ENCODE measurements around the gene RNF103.
"Not testable (repeated sequence)": the region's sequence is repeated elsewhere in the genome, so short reads cannot be mapped to it uniquely, and the experiment has no call there.

The RNF103 gene

GRCh38 chr2:86628091-86628522, 4.4 kb upstream of the RNF103 start:
- H3K4me3 ChIP-seq, result no peak overlapping the region
- H3K27ac ChIP-seq, result no peak overlapping the region

GRCh38 chr2:86627550-86627949, 3.9 kb upstream of the RNF103 start:
- Histone ChIP-seq H3K4me3 (no peak overlapping the region), H3K27ac (no peak overlapping the region)

- Histone ChIP-seq H3K4me3 (no peak overlapping the region), H3K27ac (no peak overlapping the region)
Observed at GRCh38 chr2:86625096-86625495, 1.4 kb upstream of the RNF103 start.

- peak overlapping the region; percentile 56 to 87 (median 67) for H3K4me3 ChIP-seq
Observed at GRCh38 chr2:86624267-86624547, 542 bp upstream of the RNF103 start.

GRCh38 chr2:86623043-86623493, 597 bp downstream of the RNF103 start:
- Histone ChIP-seq H3K27ac (peak overlapping the region; percentile 40 to 99 (median 96)), H3K4me3 (peak overlapping the region; percentile 56 to 87 (median 67))

More at GRCh38 chr2:86624267-86624547, 542 bp upstream of the RNF103 start:
- H3K27ac ChIP-seq, result peak overlapping the region in 20 of 21 experiments; percentile 89 to 99 (median 96)

GRCh38 chr2:86622519-86623042, 1.1 kb downstream of the RNF103 start:
- Histone ChIP-seq H3K4me3 (peak overlapping the region; percentile 56 to 87 (median 67)), H3K27ac (peak overlapping the region; percentile 40 to 99 (median 96))

- Histone ChIP-seq H3K4me3 (peak overlapping the region; percentile 56 to 87 (median 67)), H3K27ac (peak overlapping the region in 6 of 21 experiments; percentile 91 to 99 (median 97))
Observed at GRCh38 chr2:86621280-86621943, 2.3 kb downstream of the RNF103 start.

GRCh38 chr2:86617738-86618137, 5.9 kb downstream of the RNF103 start:
- Histone ChIP-seq H3K27ac (no peak overlapping the region), H3K4me3 (no peak overlapping the region)

- no peak overlapping the region for H3K4me3 ChIP-seq
- no peak overlapping the region for H3K27ac ChIP-seq
Observed at GRCh38 chr2:86617153-86617552, 6.5 kb downstream of the RNF103 start.

- Histone ChIP-seq H3K4me3 (no peak overlapping the region), H3K27ac (no peak overlapping the region)
Observed at GRCh38 chr2:86616502-86616901, 7.2 kb downstream of the RNF103 start.

- no peak overlapping the region for H3K27ac ChIP-seq
Observed at GRCh38 chr2:86615596-86615995, 8.1 kb downstream of the RNF103 start.

GRCh38 chr2:86613515-86613914, 10.2 kb downstream of the RNF103 start:
- no peak overlapping the region for H3K4me3 ChIP-seq
- H3K27ac ChIP-seq, result no peak overlapping the region

More at GRCh38 chr2:86615596-86615995, 8.1 kb downstream of the RNF103 start:
- H3K4me3 ChIP-seq, result no peak overlapping the region

- Histone ChIP-seq H3K4me3 (no peak overlapping the region), H3K27ac (no peak overlapping the region)
Observed at GRCh38 chr2:86610871-86611270, 12.8 kb downstream of the RNF103 start.

- Histone ChIP-seq H3K4me3 (no peak overlapping the region), H3K27ac (no peak overlapping the region)
Observed at GRCh38 chr2:86608832-86609410, 14.7 kb downstream of the RNF103 start.

- Histone ChIP-seq H3K4me3 (no peak overlapping the region), H3K27ac (no peak overlapping the region)
Observed at GRCh38 chr2:86603905-86604304, 19.8 kb downstream of the RNF103 start.

- Histone ChIP-seq H3K27ac (peak overlapping the region in 1 of 21 experiments; percentile 50), H3K4me3 (no peak overlapping the region)
Observed at GRCh38 chr2:86598966-86599365, 24.7 kb downstream of the RNF103 start.

GRCh38 chr2:86596118-86596517, 27.5 kb downstream of the RNF103 start:
- no peak overlapping the region for H3K27ac ChIP-seq

GRCh38 chr2:86593266-86593665, 30.4 kb downstream of the RNF103 start:
- Histone ChIP-seq H3K4me3 (no peak overlapping the region), H3K27ac (no peak overlapping the region)

More at GRCh38 chr2:86596118-86596517, 27.5 kb downstream of the RNF103 start:
- no peak overlapping the region for H3K4me3 ChIP-seq

GRCh38 chr2:86592547-86593230, 31.0 kb downstream of the RNF103 start:
- Histone ChIP-seq H3K27ac (no peak overlapping the region), H3K4me3 (no peak overlapping the region)

GRCh38 chr2:86589701-86590100, 34.0 kb downstream of the RNF103 start:
- not testable (repeated sequence) for H3K4me3 ChIP-seq, H3K27ac ChIP-seq
